HG03095 (cell line): ENCODE results near the gene SCLY.

ENCODE experiments used
- ATAC-seq: cut with Tn5 transposase; IDR thresholded peaks from one replicate; pipeline ENCODE4 v1.9.1; 2021; ENCODE audit warnings: moderate library complexity; ENCODE audit not compliant: unreplicated experiment

The SCLY gene

GRCh38 chr2:238069021-238069709, 8.4 kb downstream of the SCLY start:
- no peak for ATAC-seq

- no peak for ATAC-seq
Observed at GRCh38 chr2:238069877-238070276, 9.1 kb downstream of the SCLY start.

- no peak for ATAC-seq
Observed at GRCh38 chr2:238075397-238075796, 14.6 kb downstream of the SCLY start.

GRCh38 chr2:238077292-238077691, 16.5 kb downstream of the SCLY start:
- ATAC-seq = no peak

GRCh38 chr2:238079874-238080327, 19.1 kb downstream of the SCLY start:
- ATAC-seq = no peak

- no peak for ATAC-seq
Observed at GRCh38 chr2:238080518-238080917, 19.7 kb downstream of the SCLY start.

GRCh38 chr2:238081150-238081549, 20.3 kb downstream of the SCLY start:
- no peak for ATAC-seq

- no peak for ATAC-seq
Observed at GRCh38 chr2:238081561-238081960, 20.8 kb downstream of the SCLY start.

GRCh38 chr2:238082151-238082550, 21.4 kb downstream of the SCLY start:
- no peak for ATAC-seq

GRCh38 chr2:238082827-238083226, 22.0 kb downstream of the SCLY start:
- no peak for ATAC-seq

GRCh38 chr2:238083919-238084318, 23.1 kb downstream of the SCLY start:
- no peak for ATAC-seq

- ATAC-seq = no peak
Observed at GRCh38 chr2:238084761-238085160, 24.0 kb downstream of the SCLY start.

- no peak for ATAC-seq
Observed at GRCh38 chr2:238085899-238086298, 25.1 kb downstream of the SCLY start.

GRCh38 chr2:238087211-238087610, 26.4 kb downstream of the SCLY start:
- ATAC-seq = no peak

- no peak for ATAC-seq
Observed at GRCh38 chr2:238090887-238091286, 30.1 kb downstream of the SCLY start.

- ATAC-seq = no peak
Observed at GRCh38 chr2:238091436-238092060, 30.7 kb downstream of the SCLY start.

GRCh38 chr2:238092486-238093035, 31.8 kb downstream of the SCLY start:
- ATAC-seq = no peak

GRCh38 chr2:238093181-238094140, 32.7 kb downstream of the SCLY start:
- no peak for ATAC-seq

GRCh38 chr2:238094438-238095022, 33.7 kb downstream of the SCLY start:
- no peak for ATAC-seq

- no peak for ATAC-seq
Observed at GRCh38 chr2:238095143-238095542, 34.3 kb downstream of the SCLY start.
